CD4-positive, CD25-positive, alpha-beta regulatory T cell (primary cell): ENCODE measurements around the gene GTF3C5. TPM values are rescaled to one million over a fixed set of nuclear protein-coding genes. Genes with fewer than 3 reads are reported as not detected.

Source experiments
- ATAC-seq, 2 donors: fragments of 150-1000 bp; cut with Tn5 transposase; one replicate each; pipeline ENCODE4 v1.10.0; 2021; ENCODE audit warnings: low read depth in 2 of 2, moderate number of reproducible peaks in 2 of 2, moderate library complexity in 1 of 2
- DNase-seq, 3 donors: peaks; one replicate each; pipeline versions ENCODE4 v3.0.0 to v3.0.0-alpha.2; 2012 to 2022; ENCODE audit warnings: mixed read lengths in 1 of 3
- H3K27ac ChIP-seq: one replicate; pipeline ENCODE4 v1.7.0; 2013; ENCODE audit warnings: mild to moderate bottlenecking, low read length; ENCODE audit not compliant: insufficient read depth, poor library complexity, severe bottlenecking
- H3K27me3 ChIP-seq: one replicate; pipeline ENCODE4 v1.7.0; 2013; ENCODE audit warnings: low read length; ENCODE audit not compliant: control insufficient read depth, insufficient read depth
- H3K36me3 ChIP-seq: one replicate; pipeline ENCODE4 v1.7.0; 2013; ENCODE audit warnings: mild to moderate bottlenecking, low read length, moderate library complexity; ENCODE audit not compliant: control insufficient read depth, insufficient read depth
- H3K4me1 ChIP-seq: 2 replicates; pipeline ENCODE4 v1.7.0; 2013; ENCODE audit warnings: mild to moderate bottlenecking, low read length; ENCODE audit not compliant: insufficient read depth, control insufficient read depth, poor library complexity, severe bottlenecking
- H3K4me3 ChIP-seq: one replicate; pipeline ENCODE4 v1.7.0; 2013; ENCODE audit warnings: low read depth, mild to moderate bottlenecking, low read length, moderate library complexity
- H3K9me3 ChIP-seq, 2 experiments: 1 replicate in 1 of 2; 2 replicates in 1 of 2; pipeline ENCODE4 v1.7.0; 2013; ENCODE audit warnings: low read length in 2 of 2, mild to moderate bottlenecking in 1 of 2, moderate library complexity in 1 of 2; ENCODE audit not compliant: control insufficient read depth in 2 of 2
- H3K27ac Mint-ChIP-seq, 3 donors: one replicate each; pipeline ENCODE4 v1.8.0; 2020 to 2022; ENCODE audit warnings: mild to moderate bottlenecking in 3 of 3, mixed read lengths in 3 of 3, moderate library complexity in 2 of 3
- H3K27me3 Mint-ChIP-seq: one replicate; pipeline ENCODE4 v1.8.0; 2022; ENCODE audit warnings: mild to moderate bottlenecking, mixed read lengths
- H3K36me3 Mint-ChIP-seq: one replicate; pipeline ENCODE4 v1.8.0; 2020; ENCODE audit warnings: mixed read lengths
- H3K4me1 Mint-ChIP-seq, 4 donors: one replicate each; pipeline ENCODE4 v1.8.0; 2020 to 2022; ENCODE audit warnings: mixed read lengths in 4 of 4, mild to moderate bottlenecking in 1 of 4
- H3K4me3 Mint-ChIP-seq, 4 donors: one replicate each; pipeline ENCODE4 v1.8.0; 2020 to 2022; ENCODE audit warnings: mild to moderate bottlenecking in 4 of 4, mixed read lengths in 4 of 4, moderate library complexity in 3 of 4
- H3K9me3 Mint-ChIP-seq, 7 donors: one replicate each; pipeline ENCODE4 v1.8.0; 2020 to 2022; ENCODE audit warnings: mixed read lengths in 7 of 7, mild to moderate bottlenecking in 3 of 7, moderate library complexity in 2 of 7
- polyA plus RNA-seq, 4 donors: library from polyadenylated mRNA; unstranded; fragments of 300-500 nt; fragmentation: Illumina TruSeq; gene quantifications; one replicate each; pipeline ENCODE4 v1.2.3, GENCODE V29; 2021
- total RNA-seq: library from RNA; stranded (reverse); gene quantifications from one replicate; pipeline ENCODE4 v1.2.3, GENCODE V29; 2022

GTF3C5 gene
- total and polyA plus RNA-seq, 5 donors from 2014 or later = 35.8 to 50.5 (median 40.2) TPM

DNA sequence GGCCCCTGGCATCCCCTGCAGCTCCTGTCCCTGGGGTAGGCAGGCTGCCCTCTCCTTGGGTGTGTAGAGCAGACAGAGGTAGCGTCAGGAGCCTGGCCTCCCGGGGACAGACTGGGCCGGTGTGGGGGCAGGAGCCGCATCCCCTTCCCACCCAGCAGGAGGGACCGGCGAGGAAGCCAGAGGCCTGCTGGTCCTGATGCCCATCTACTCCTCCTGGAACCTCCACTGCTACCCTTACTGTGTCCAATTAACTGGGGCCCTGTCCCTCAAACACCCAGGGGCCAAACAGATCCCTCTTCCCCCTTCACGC is 74.6 kb downstream of the GTF3C5 start:
- H3K36me3 Mint-ChIP-seq = peaks cover 20% of the 10 kb centered on the region
- Histone ChIP-seq H3K4me1 (no peaks in the 10 kb centered on the region), H3K9me3 (no peaks in the 10 kb centered on the region), H3K27me3 (no peaks in the 10 kb centered on the region), H3K27ac (no peak overlapping the region), H3K36me3 (peaks cover 92% of the 10 kb centered on the region), H3K4me3 (no peak overlapping the region)
- no peak for ATAC-seq
- no peaks in the 10 kb centered on the region for H3K9me3 Mint-ChIP-seq
- H3K27ac Mint-ChIP-seq = no peak overlapping the region
- DNase-seq = no peak
- H3K27me3 Mint-ChIP-seq = no peaks in the 10 kb centered on the region
- H3K4me3 Mint-ChIP-seq = no peak overlapping the region
- peaks cover 0 to 2% (median under 1%) of the 10 kb centered on the region in 4 donors for H3K4me1 Mint-ChIP-seq

DNA sequence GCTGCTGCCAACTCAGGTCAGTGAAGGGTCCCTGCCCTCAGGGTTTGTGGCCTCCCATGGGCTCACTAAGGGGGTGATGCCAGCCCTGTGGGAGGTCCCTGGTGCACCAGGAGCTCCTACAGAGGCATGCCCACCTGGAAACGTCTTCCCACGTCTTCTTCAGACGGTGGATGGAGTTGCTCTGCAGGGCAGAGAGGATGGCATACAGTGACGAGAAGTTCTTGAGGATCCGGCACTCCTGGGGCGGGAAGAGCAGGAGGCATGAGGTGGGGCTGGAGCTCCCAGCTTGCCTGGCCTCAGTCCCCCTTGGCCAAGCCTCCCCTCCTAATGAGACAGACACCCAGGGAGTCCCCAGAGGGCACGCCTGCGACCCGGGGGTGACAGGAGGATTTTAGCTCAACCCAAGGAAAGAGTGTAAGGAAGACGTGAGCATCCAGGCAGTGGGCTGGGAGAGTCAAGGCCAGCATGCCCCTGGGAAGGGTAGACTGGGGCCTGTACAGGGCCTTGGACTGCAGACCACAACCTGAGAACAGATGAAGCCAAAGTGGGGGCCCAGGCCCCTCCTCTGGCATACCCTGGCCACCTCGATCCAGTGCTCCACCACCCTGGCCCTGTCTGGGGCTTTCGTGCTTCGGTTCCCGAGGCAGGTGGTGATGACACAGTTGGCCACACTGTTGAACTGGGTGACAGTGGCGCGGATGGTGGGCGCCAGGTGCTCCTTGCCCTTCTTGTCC is 75.9 kb downstream of the GTF3C5 start:
- DNase-seq (no peak), ATAC-seq (no peak)
- H3K9me3 Mint-ChIP-seq = no peaks in the 10 kb centered on the region
- no peak overlapping the region for H3K27ac ChIP-seq
- H3K27me3 ChIP-seq = no peaks in the 10 kb centered on the region
- H3K36me3 Mint-ChIP-seq = peaks cover 16% of the 10 kb centered on the region
- H3K4me3 ChIP-seq = no peak overlapping the region
- no peak overlapping the region for H3K4me3 Mint-ChIP-seq
- H3K4me1 Mint-ChIP-seq = peaks cover 0 to 5% (median under 1%) of the 10 kb centered on the region in 4 donors
- peaks cover 90% of the 10 kb centered on the region for H3K36me3 ChIP-seq
- H3K27ac Mint-ChIP-seq = peak overlapping the region in 2 of 3 donors; percentile 29 to 63
- no peaks in the 10 kb centered on the region for H3K27me3 Mint-ChIP-seq
- no peaks in the 10 kb centered on the region for H3K9me3 ChIP-seq
- H3K4me1 ChIP-seq = no peaks in the 10 kb centered on the region

DNA sequence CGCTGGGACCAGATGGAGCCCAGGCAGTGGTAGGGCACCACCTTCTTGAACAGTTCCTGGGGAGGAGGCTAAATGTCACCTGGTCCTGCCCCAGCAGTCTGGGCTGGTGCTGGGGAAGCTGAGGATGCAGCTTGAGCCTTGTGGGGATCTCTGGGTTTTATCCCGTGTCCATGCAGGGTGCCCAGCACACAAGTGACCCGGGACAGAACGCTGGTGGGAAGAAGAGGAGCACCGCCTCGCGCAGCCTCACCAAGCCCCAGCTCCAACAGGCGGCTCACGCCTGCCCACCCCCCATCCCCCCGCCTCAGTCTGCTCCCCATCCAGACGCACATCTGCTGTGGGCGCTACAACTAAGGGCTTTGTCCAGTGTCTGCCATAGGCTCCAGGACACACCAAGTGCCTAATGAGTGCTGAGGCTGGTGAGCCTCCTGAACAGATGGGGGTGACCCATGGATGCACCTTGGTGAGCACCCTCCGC is 76.5 kb downstream of the GTF3C5 start:
- H3K9me3 ChIP-seq = no peaks in the 10 kb centered on the region
- no peak overlapping the region for H3K4me3 ChIP-seq
- Mint-ChIP-seq H3K4me3 (peak overlapping the region in 1 of 4 donors; percentile 38), H3K9me3 (no peaks in the 10 kb centered on the region), H3K36me3 (peaks cover 16% of the 10 kb centered on the region), H3K27me3 (no peaks in the 10 kb centered on the region), H3K27ac (no peak overlapping the region), H3K4me1 (peaks cover 0 to 5% (median under 1%) of the 10 kb centered on the region in 4 donors)
- ATAC-seq (no peak), DNase-seq (no peak)
- no peaks in the 10 kb centered on the region for H3K27me3 ChIP-seq
- no peak overlapping the region for H3K27ac ChIP-seq
- H3K36me3 ChIP-seq = peaks cover 89% of the 10 kb centered on the region
- peaks cover under 1% of the 10 kb centered on the region for H3K4me1 ChIP-seq

Other genes starting within 250 kb of the GTF3C5 start
- gene AK8, start 152.7 kb upstream of the GTF3C5 start, total RNA-seq = not detected
- under 1 TPM in 1 of 4 donors, not detected in 3; 0.21 TPM for gene AK8, start 152.7 kb upstream of the GTF3C5 start, polyA plus RNA-seq
- 0.32 TPM for gene SPACA9, start 152.1 kb upstream of the GTF3C5 start, total RNA-seq
- 1 to 10 TPM in 2 of 4 donors, under 1 TPM in 2; 0.61 to 2.2 (median 1.2) TPM for gene SPACA9, start 152.1 kb upstream of the GTF3C5 start, polyA plus RNA-seq
- gene TSC1, start 86.4 kb upstream of the GTF3C5 start, total RNA-seq = 63.0 TPM
- 10 to 100 TPM in 3 of 4 donors, 1 to 10 TPM in 1; 8.7 to 14.5 (median 11.2) TPM for gene TSC1, start 86.4 kb upstream of the GTF3C5 start, polyA plus RNA-seq
- gene GFI1B, start 52.3 kb upstream of the GTF3C5 start, total RNA-seq = 3.3 TPM
- gene GFI1B, start 52.3 kb upstream of the GTF3C5 start, polyA plus RNA-seq = under 1 TPM in 1 of 4 donors, not detected in 3; 0.05 TPM
- gene CEL, start 31.0 kb downstream of the GTF3C5 start, total RNA-seq = 0.37 TPM
- not detected for gene CEL, start 31.0 kb downstream of the GTF3C5 start, polyA plus RNA-seq
- gene RALGDS, start 90.2 kb downstream of the GTF3C5 start, total RNA-seq = 228 TPM
- 10 to 100 TPM; 34.6 to 64.2 (median 49.2) TPM for gene RALGDS, start 90.2 kb downstream of the GTF3C5 start, polyA plus RNA-seq
- gene GBGT1, start 132.9 kb downstream of the GTF3C5 start, total RNA-seq = 1.5 TPM
- 1 to 10 TPM in 1 of 4 donors, under 1 TPM in 1, not detected in 2; 0.67 to 1.6 TPM for gene GBGT1, start 132.9 kb downstream of the GTF3C5 start, polyA plus RNA-seq
- gene OBP2B, start 178.3 kb downstream of the GTF3C5 start, total RNA-seq = not detected
- not detected for gene OBP2B, start 178.3 kb downstream of the GTF3C5 start, polyA plus RNA-seq
- 0.62 TPM for gene ABO, start 244.2 kb downstream of the GTF3C5 start, total RNA-seq
- not detected for gene ABO, start 244.2 kb downstream of the GTF3C5 start, polyA plus RNA-seq